Upper lobe of right lung (tissue), 1 donor: ENCODE results near the gene FAM111A. TPM values are rescaled to one million over a fixed set of nuclear protein-coding genes. Genes with fewer than 3 reads are reported as not detected.

Experiments used
- ATAC-seq: fragments of 200-7000 bp; cut with Tn5 transposase; one replicate; pipeline ENCODE4 v1.9.1; 2020; ENCODE audit warnings: mild to moderate bottlenecking, moderate library complexity
- DNase-seq: peaks from one replicate; pipeline ENCODE4 v3.0.0-alpha.2; 2020
- H3K27ac ChIP-seq: fragments of 200-600 bp; one replicate; pipeline ENCODE4 v1.8.0; 2022
- H3K27me3 ChIP-seq: fragments of 200-600 bp; one replicate; pipeline ENCODE4 v1.8.0; 2022; ENCODE audit warnings: mild to moderate bottlenecking
- H3K36me3 ChIP-seq: fragments of 200-600 bp; one replicate; pipeline ENCODE4 v1.8.0; 2022
- H3K4me1 ChIP-seq: fragments of 200-600 bp; one replicate; pipeline ENCODE4 v1.8.0; 2022
- H3K4me3 ChIP-seq: fragments of 200-600 bp; one replicate; pipeline ENCODE4 v1.8.0; 2022; ENCODE audit warnings: mild to moderate bottlenecking
- H3K9me3 ChIP-seq: fragments of 200-600 bp; one replicate; pipeline ENCODE4 v1.8.0; 2022
- intact Hi-C: fragments of 100-400 bp; cut with DNase I; formaldehyde crosslinking; loops from one replicate; pipeline ENCODE4 v1.11.0; 2022
- total RNA-seq: library from RNA; stranded (reverse); fragmentation: NEBNext Ultra II Directional; extraction: Animal tissue kit (Norgen Biotek cat#: 25700); gene quantifications from one replicate; pipeline ENCODE4 v1.2.1, GENCODE V29; 2021
- TF ChIP-seq, protein P1 (sequence below): fragments of 200-600 bp; IDR thresholded peaks from one replicate; pipeline ENCODE4 v1.8.0; 2022; ENCODE audit warnings: antibody characterized with exemption
- donor health status: DM: no; HTN: yes; CAD: no; lungs with severe emphysema.

FAM111A gene
- total RNA-seq, 1 donor from 2014 or later = 60.9 TPM

GRCh38 chr11:59183771-59184170, 41.1 kb downstream of the FAM111A start:
- H3K9me3 ChIP-seq = no peaks in the 10 kb centered on the region
- H3K4me1 ChIP-seq = peaks cover 49% of the 10 kb centered on the region
- H3K4me3 ChIP-seq = no peak overlapping the region
- ATAC-seq = no peak
- intact Hi-C loops = no loop called here
- H3K36me3 ChIP-seq = peaks cover 14% of the 10 kb centered on the region
- TF ChIP-seq, protein P1, sequence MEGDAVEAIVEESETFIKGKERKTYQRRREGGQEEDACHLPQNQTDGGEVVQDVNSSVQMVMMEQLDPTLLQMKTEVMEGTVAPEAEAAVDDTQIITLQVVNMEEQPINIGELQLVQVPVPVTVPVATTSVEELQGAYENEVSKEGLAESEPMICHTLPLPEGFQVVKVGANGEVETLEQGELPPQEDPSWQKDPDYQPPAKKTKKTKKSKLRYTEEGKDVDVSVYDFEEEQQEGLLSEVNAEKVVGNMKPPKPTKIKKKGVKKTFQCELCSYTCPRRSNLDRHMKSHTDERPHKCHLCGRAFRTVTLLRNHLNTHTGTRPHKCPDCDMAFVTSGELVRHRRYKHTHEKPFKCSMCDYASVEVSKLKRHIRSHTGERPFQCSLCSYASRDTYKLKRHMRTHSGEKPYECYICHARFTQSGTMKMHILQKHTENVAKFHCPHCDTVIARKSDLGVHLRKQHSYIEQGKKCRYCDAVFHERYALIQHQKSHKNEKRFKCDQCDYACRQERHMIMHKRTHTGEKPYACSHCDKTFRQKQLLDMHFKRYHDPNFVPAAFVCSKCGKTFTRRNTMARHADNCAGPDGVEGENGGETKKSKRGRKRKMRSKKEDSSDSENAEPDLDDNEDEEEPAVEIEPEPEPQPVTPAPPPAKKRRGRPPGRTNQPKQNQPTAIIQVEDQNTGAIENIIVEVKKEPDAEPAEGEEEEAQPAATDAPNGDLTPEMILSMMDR = no peak
- no peaks in the 10 kb centered on the region for H3K27me3 ChIP-seq
- H3K27ac ChIP-seq = peak overlapping the region; percentile 39
- DNase-seq = no peak

DNA sequence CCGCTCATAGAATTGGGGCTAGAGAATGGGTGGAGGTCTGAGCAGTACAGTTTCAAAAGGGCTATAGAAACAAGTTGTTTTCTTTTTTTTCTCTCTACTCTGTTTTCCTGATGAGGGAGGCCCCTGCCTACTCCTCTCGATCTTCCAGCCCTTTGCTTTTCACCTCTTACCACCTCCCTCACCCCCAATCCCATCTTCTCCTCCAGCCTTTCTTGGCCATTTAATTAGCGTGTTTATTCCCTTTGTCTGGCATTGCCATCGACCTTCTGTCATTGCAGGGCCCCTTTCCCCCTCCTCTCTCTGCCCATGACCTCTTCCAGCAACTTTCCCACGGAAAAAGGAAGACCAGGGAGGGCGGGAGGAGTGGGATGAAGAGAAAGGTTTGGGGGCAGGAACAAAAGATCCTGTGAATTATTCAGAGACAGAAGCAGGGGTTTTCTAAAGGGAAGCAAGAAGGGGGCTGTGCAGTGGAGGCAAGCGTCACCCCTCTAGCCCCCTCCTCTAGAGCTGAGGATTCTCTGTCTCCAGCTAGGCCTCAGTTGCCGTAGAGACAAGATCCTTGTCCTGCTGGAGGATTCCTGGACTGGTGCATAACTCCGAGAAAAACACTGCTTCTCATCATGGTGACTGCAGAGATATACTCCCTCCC, 42.2 kb downstream of the FAM111A start:
- peaks cover 59% of the 10 kb centered on the region for H3K4me1 ChIP-seq
- no peak for ATAC-seq
- TF ChIP-seq, protein P1 = no peak
- H3K27ac ChIP-seq = peak overlapping the region; percentile 60
- no peaks in the 10 kb centered on the region for H3K27me3 ChIP-seq
- H3K4me3 ChIP-seq = no peak overlapping the region
- no peak for DNase-seq
- H3K36me3 ChIP-seq = peaks cover 14% of the 10 kb centered on the region
- H3K9me3 ChIP-seq = no peaks in the 10 kb centered on the region
- intact Hi-C loops = no loop called here

DNA sequence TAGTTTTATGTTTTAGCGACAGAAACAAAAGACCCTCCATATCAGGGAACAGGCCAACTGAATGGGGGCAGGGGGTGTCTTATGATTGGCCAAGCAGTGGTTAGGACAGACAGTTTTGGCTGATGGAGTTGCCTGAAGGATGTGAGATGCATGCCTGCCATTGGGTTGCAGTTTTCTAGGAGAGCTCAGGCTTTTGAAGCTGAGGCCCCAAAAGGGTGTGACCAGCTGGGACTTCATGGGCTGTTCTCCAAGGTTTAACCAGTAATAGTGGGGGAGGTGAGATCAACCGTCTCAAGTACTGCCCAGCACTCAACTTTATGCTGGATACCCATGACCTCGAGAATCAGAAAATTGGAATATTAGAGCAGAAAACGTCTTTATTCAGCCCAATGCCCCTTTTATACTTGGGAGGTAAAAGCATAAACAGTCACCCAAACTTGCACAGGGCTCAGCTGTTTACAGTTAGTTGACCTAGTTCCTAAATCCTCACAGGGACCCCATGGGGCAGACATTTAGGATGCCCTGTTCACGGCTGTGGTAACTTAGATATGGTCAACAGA, 42.8 kb downstream of the FAM111A start:
- peak; percentile 7 for ATAC-seq
- no peak overlapping the region for H3K4me3 ChIP-seq
- peak overlapping the region; percentile 60 for H3K27ac ChIP-seq
- intact Hi-C loops = no loop called here
- peaks cover 66% of the 10 kb centered on the region for H3K4me1 ChIP-seq
- no peaks in the 10 kb centered on the region for H3K9me3 ChIP-seq
- DNase-seq = no peak
- TF ChIP-seq, protein P1 = no peak
- H3K36me3 ChIP-seq = peaks cover 16% of the 10 kb centered on the region
- no peaks in the 10 kb centered on the region for H3K27me3 ChIP-seq

GRCh38 chr11:59186130-59186594, 43.5 kb downstream of the FAM111A start:
- Histone ChIP-seq H3K4me3 (no peak overlapping the region), H3K4me1 (peaks cover 69% of the 10 kb centered on the region), H3K9me3 (no peaks in the 10 kb centered on the region), H3K27ac (peak overlapping the region; percentile 60), H3K36me3 (peaks cover 22% of the 10 kb centered on the region), H3K27me3 (no peaks in the 10 kb centered on the region)
- intact Hi-C loops = no loop called here
- TF ChIP-seq, protein P1 = peak; percentile 69
- ATAC-seq = peak; percentile 69
- peak; percentile 76 for DNase-seq

- Histone ChIP-seq H3K4me3 (no peak overlapping the region), H3K27me3 (no peaks in the 10 kb centered on the region), H3K36me3 (peaks cover 20% of the 10 kb centered on the region), H3K9me3 (no peaks in the 10 kb centered on the region), H3K27ac (peak overlapping the region; percentile 20), H3K4me1 (peaks cover 73% of the 10 kb centered on the region)
- ATAC-seq = peak; percentile 2
- TF ChIP-seq, protein P1 = no peak
- DNase-seq = no peak
- intact Hi-C loops = no loop called here
Observed at GRCh38 chr11:59187035-59187434, 44.4 kb downstream of the FAM111A start.
